K562 (cell line): ENCODE results near the gene RAB31. TPM values are rescaled to one million over a fixed set of nuclear protein-coding genes. Genes with fewer than 3 reads are reported as not detected.

Experiments used
- ATAC-seq: fragments of 200-7000 bp; cut with Tn5 transposase; 3 replicates; pipeline ENCODE4 v1.9.1; 2020; ENCODE audit warnings: moderate library complexity
- BruUV-seq: library from RNA; stranded (reverse); fragments of 400-500 nt; replicated peaks from 2 replicates; lab custom pipeline; 2021; lab: Mats Ljungman, UMichigan
- CTCF ChIA-PET: fragments of 300-600 bp; formaldehyde crosslinking; extraction: SDS; loops from one replicate; lab custom pipeline; 2021; ENCODE audit warnings: low intra/inter-chr PET ratio; lab: Yijun Ruan, JAX
- POLR2A ChIA-PET: fragments of 300-600, 350-650 bp; sonication (Branson Sonifier 250); formaldehyde crosslinking; extraction: SDS; loops from one replicate; lab custom pipeline; 2021; ENCODE audit warnings: antibody characterized with exemption, inconsistent platforms; lab: Yijun Ruan, JAX
- DNase-seq, 4 experiments: peaks; one replicate each; pipeline versions ENCODE4 v3.0.0 to v3.0.0-alpha.2; 2011 to 2018; ENCODE audit warnings: low spot score in 3 of 4, mixed read lengths in 3 of 4; ENCODE audit errors: extremely low read depth in 1 of 4
- FAIRE-seq: peaks from 2 replicates; lab custom pipeline; 2011; peaks lifted over from hg19 to GRCh38; lab: Jason Lieb, UNC
- H2AFZ ChIP-seq: 2 replicates; pipeline ENCODE4 v1.6.0; 2011; ENCODE audit warnings: low read depth, low read length, control low read depth, inconsistent platforms
- H3K27ac ChIP-seq: fragments of 200-600 bp; 3 replicates; pipeline ENCODE4 v1.8.0; 2011; ENCODE audit warnings: low read depth, mild to moderate bottlenecking, control low read depth, inconsistent platforms, low read length, moderate library complexity, mixed read lengths; ENCODE audit errors: extremely low read depth
- H3K27me3 ChIP-seq, 2 experiments: fragments of 300-600 bp in 1 of 2; 2 replicates in 1 of 2; 3 replicates in 1 of 2; pipeline versions ENCODE4 v1.6.0 to v1.8.0; 2011; ENCODE audit warnings: inconsistent platforms in 2 of 2, low read length in 2 of 2, mild to moderate bottlenecking in 1 of 2, mixed read lengths in 1 of 2, moderate library complexity in 1 of 2; ENCODE audit not compliant: control insufficient read depth in 2 of 2, insufficient read depth in 2 of 2
- H3K36me3 ChIP-seq: fragments of 300-600 bp; 3 replicates; pipeline ENCODE4 v1.8.0; 2011; ENCODE audit warnings: mild to moderate bottlenecking, low read length, inconsistent platforms; ENCODE audit not compliant: control insufficient read depth, insufficient read depth
- H3K4me1 ChIP-seq, 2 experiments: fragments of 200-600 bp in 1 of 2; replicated peaks in 1 of 2; 2 replicates in 1 of 2; 3 replicates in 1 of 2; pipeline versions ENCODE4 v1.5.1 to v1.8.0; 2011; ENCODE audit warnings: inconsistent platforms in 2 of 2, low read length in 2 of 2, mild to moderate bottlenecking in 1 of 2, mixed read lengths in 1 of 2, moderate library complexity in 1 of 2; ENCODE audit not compliant: control insufficient read depth in 2 of 2, insufficient read depth in 2 of 2
- H3K4me2 ChIP-seq: 2 replicates; pipeline ENCODE4 v1.6.1; 2011; ENCODE audit warnings: low read length, control low read depth, inconsistent platforms, mixed read lengths; ENCODE audit not compliant: insufficient read depth
- H3K4me3 ChIP-seq: fragments of 200-600 bp; sonication (generic), shearing (Covaris generic); 2 replicates; pipeline ENCODE4 v1.5.1; 2016; ENCODE audit warnings: control low read depth, inconsistent platforms
- H3K79me2 ChIP-seq: fragments of 200-600 bp; 3 replicates; pipeline ENCODE4 v1.8.0; 2011; ENCODE audit warnings: low read length, inconsistent platforms; ENCODE audit not compliant: control insufficient read depth, insufficient read depth
- H3K9ac ChIP-seq, 2 experiments: 2 replicates each; pipeline versions ENCODE4 v1.6.0 to v1.6.1; 2011; ENCODE audit warnings: low read depth in 2 of 2, low read length in 2 of 2, control low read depth in 1 of 2, inconsistent platforms in 1 of 2, mild to moderate bottlenecking in 1 of 2, mixed read lengths in 1 of 2; ENCODE audit not compliant: insufficient read depth in 1 of 2
- H3K9me1 ChIP-seq: one replicate; pipeline ENCODE4 v1.6.0; 2011; ENCODE audit warnings: inconsistent platforms, mild to moderate bottlenecking, low read length, moderate library complexity; ENCODE audit not compliant: control insufficient read depth, insufficient read depth
- H3K9me3 ChIP-seq: replicated peaks from 2 replicates; pipeline ENCODE4 v1.5.1; 2011; ENCODE audit warnings: low read depth, low read length, inconsistent platforms; ENCODE audit not compliant: control insufficient read depth, insufficient read depth
- H4K20me1 ChIP-seq: replicated peaks from 2 replicates; pipeline ENCODE4 v1.6.1; 2011; ENCODE audit warnings: low read length, inconsistent platforms, mixed read lengths; ENCODE audit not compliant: control insufficient read depth, insufficient read depth
- MEIS2 ChIP-seq: fragments of 450-650 bp; IDR thresholded peaks from 2 replicates; pipeline ENCODE4 v1.6.1; 2014; ENCODE audit warnings: mild to moderate bottlenecking; ENCODE audit not compliant: partially characterized antibody
- PBX2 ChIP-seq, 2 experiments: IDR thresholded peaks in 1 of 2; conservative IDR thresholded peaks in 1 of 2; 2 replicates each; pipeline ENCODE4 v1.6.1; 2016; ENCODE audit warnings: low read depth in 2 of 2, mild to moderate bottlenecking in 1 of 2, missing compliant biosample characterization in 1 of 2, missing genetic modification characterization in 1 of 2, moderate library complexity in 1 of 2
- RBM25 ChIP-seq: fragments of 200-400 bp; formaldehyde crosslinking; IDR thresholded peaks from 2 replicates; pipeline ENCODE4 v1.6.1; 2018; ENCODE audit warnings: low read length, low read depth, moderate library complexity; ENCODE audit not compliant: severe bottlenecking
- whole genome bisulfite sequencing: fragments of 100-300 bp; shearing (Covaris generic); methylation state at CpG from one replicate; pipeline ENCODE4 v1.1.6; 2016; ENCODE audit warnings: low coverage, mixed read lengths; ENCODE audit not compliant: insufficient coverage; ENCODE audit errors: missing lambda C conversion rate; 5-methylcytosine and 5-hydroxymethylcytosine counted together
- in situ Hi-C: fragments of 300-500 bp; cut with MboI; formaldehyde crosslinking; loops from 4 replicates; pipeline ENCODE4 v1.15.0; 2018; ENCODE audit warnings: inconsistent platforms, mixed read lengths
- intact Hi-C: fragments of 100-400 bp; cut with micrococcal nuclease; formaldehyde crosslinking; loops from 2 replicates; pipeline ENCODE4 v1.14.2; 2022
- polyA plus RNA-seq, 8 experiments: library from polyadenylated mRNA; depleted of rRNA in 4 of 8; stranded (reverse) in 5 of 8; unstranded in 3 of 8; fragments of >200 nt; fragmentation: Nextera tagmentation in 2 of 8; fragmentation: Illumina TruSeq in 1 of 8; extraction: Ambion mirVana in 2 of 8; extraction: Trizol in 1 of 8; gene quantifications; 2 replicates each; pipeline versions ENCODE4 v1.2.1 to v1.2.3, GENCODE V29; 2011 to 2014; ENCODE audit warnings: inconsistent platforms in 1 of 8, missing spikeins in 1 of 8
- total RNA-seq, 7 experiments: library from RNA; depleted of rRNA in 6 of 7; stranded (reverse); fragments of >200 nt in 6 of 7; fragmentation: Illumina TruSeq in 2 of 7; extraction: Trizol in 2 of 7; gene quantifications; 2 replicates each; pipeline versions ENCODE4 v1.2.1 to v1.2.3, GENCODE V29; 2011 to 2021; ENCODE audit warnings: low replicate concordance in 1 of 7

The RAB31 gene
- total and polyA plus RNA-seq, 9 of the 15 experiments (the other 6 are each of a cell fraction or from before 2014, with no cell fraction given): 20.7 to 70.4 (median 41.3) TPM

- ChIA-PET POLR2A (no interaction called here), CTCF (no interaction called here)
- TF ChIP-seq RBM25 (no peak), MEIS2 (peak; percentile 50), PBX2 (CRISPR knock-in tag; IDR thresholded peaks at IDR 0.05; ENCODE audit: low read depth) (no peak), PBX2 (tag; conservative IDR thresholded peaks at IDR 0.05; ENCODE audit: low read depth) (peak; percentile 16; the same call in 1 of the 2 replicates)
- H3K4me1 ChIP-seq: peaks cover 2 to 6% of the 10 kb centered on the region in 2 experiments; a peak in 3 of 5 replicates
- no peak overlapping the region for H2AFZ ChIP-seq
- H3K9me1 ChIP-seq: no peaks in the 10 kb centered on the region
- ATAC-seq: no peak
- H3K79me2 ChIP-seq: no peaks in the 10 kb centered on the region
- H4K20me1 ChIP-seq: no peaks in the 10 kb centered on the region
- no peak for FAIRE-seq
- H3K4me3 ChIP-seq: no peak overlapping the region
- BruUV-seq: no TSS peak
- no peak overlapping the region for H3K27ac ChIP-seq
- H3K36me3 ChIP-seq: peaks cover 20% of the 10 kb centered on the region; the same call in 2 of the 3 replicates
- intact Hi-C loops (no loop called here), in situ Hi-C loops (no loop called here)
- no peak overlapping the region for H3K4me2 ChIP-seq
- H3K9ac ChIP-seq: no peak overlapping the region
- no peaks in the 10 kb centered on the region for H3K27me3 ChIP-seq
- no peaks in the 10 kb centered on the region for H3K9me3 ChIP-seq
- DNase-seq: no peak
- WGBS: 79% methylated on average over 1 of the region's 1 CpG
These were observed 78.9 kb downstream of the RAB31 start for GRCh38 chr18:9787036-9787435.
